NCI-H1105 (cell line): ENCODE results near the gene COX5A.
"Not testable (repeated sequence)": the region's sequence is repeated elsewhere in the genome, so short reads cannot be mapped to it uniquely, and the experiment has no call there.

Experiments
- DNase-seq: peaks from one replicate; lab custom pipeline; 2025; lab: John Stamatoyannopoulos, UW

The COX5A gene

DNA sequence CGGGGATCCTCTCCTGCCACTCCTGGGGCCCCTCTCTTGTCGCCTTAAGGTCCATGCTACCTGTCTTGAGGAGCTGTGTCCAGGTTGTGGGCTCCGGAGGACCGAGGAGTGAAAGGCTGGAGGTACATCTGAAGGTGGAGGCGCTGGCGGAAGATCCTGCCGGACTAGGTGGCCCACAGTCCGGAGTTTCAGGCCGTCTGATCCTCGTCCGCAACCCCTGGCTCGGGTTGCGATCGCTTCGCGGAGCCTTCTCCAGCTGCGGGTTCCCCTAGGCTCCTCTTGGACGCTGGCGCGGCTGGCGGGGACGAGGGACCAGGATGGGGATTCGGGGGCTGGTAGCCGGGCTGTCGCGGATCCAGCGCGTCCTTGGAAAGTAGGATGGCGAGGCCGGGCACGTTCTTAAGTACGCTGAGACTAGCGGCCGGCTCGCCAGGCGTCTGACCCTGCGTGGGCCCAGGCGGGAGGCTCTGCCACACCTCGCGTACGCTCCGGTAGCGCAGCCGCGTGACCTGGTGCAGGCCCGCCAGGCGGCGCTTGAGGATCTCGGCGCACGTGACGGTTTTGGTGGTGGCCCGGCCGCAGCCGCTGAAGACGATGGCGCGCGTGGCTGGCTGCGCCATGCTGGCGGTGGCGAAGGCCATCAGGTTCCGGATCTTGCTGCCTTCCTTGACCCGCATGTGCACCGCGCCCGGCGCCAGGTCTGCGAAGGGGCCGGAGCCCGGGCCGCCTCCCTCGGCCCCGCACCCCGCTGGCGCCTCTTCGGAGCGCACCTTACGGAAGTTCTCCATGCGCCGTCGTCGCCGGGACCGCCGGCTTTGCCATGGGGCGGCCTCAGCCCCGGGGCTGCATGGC, 18.1 kb upstream of the COX5A start:
- no peak for DNase-seq

DNA sequence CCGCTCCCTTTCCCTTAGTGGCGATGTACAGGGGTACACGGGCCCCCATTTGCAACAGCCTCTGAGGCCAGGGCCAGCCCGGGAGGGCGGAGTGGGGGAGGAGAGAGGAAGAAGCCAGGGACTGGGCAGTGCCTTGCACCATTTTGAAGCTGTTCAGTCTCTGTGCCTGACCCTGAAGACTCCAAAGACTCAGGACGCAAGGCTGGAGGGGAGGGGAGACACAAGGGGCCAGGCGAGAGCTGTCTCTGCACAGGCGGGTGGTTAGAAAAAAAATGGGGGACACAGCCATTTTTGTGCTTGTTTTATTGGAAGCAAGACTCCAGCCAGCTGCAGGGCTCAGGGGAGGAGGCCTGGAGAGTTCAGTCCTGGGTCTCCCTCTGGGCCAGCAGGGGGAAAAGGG, 17.1 kb upstream of the COX5A start:
- no peak for DNase-seq

DNA sequence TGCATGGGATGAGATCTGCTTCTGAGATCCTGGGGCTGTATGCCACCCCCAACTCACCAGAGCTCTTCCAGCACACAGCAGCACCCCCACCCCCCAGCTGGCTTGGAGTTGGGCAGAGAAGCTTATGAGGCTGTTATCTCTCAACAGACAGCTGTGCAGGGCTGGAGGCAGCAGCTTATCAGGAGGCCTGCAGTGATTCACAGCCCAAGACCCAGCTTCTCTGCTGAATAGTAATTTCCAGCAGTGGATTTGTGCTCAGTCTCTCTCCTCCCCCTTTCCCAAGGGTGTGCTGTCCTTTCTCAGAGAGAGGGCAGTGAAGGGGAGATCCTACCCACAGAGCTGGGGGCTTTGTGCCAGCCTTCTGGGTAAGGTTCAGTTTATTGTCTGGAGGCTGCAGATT, 16.6 kb upstream of the COX5A start:
- no peak for DNase-seq

DNA sequence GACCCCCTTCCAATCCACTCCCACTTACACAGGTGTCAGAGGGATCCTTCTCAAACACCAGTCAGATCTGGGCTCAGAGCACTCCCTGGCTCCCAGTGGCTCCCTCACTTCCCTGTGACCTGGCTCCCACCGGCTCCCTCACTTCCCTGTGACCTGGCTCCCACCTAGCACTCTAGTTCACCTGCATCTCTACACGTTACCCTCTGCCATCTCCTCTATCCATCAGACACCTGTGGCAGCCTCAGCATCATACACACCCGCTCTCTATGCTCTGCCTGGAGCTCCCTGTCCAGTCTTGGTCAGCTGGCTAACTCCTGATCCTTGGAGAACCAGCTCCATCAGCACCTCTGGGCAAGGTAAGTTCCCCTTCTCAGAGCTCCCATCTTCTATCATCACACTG, 13.1 kb upstream of the COX5A start:
- no peak for DNase-seq

DNA sequence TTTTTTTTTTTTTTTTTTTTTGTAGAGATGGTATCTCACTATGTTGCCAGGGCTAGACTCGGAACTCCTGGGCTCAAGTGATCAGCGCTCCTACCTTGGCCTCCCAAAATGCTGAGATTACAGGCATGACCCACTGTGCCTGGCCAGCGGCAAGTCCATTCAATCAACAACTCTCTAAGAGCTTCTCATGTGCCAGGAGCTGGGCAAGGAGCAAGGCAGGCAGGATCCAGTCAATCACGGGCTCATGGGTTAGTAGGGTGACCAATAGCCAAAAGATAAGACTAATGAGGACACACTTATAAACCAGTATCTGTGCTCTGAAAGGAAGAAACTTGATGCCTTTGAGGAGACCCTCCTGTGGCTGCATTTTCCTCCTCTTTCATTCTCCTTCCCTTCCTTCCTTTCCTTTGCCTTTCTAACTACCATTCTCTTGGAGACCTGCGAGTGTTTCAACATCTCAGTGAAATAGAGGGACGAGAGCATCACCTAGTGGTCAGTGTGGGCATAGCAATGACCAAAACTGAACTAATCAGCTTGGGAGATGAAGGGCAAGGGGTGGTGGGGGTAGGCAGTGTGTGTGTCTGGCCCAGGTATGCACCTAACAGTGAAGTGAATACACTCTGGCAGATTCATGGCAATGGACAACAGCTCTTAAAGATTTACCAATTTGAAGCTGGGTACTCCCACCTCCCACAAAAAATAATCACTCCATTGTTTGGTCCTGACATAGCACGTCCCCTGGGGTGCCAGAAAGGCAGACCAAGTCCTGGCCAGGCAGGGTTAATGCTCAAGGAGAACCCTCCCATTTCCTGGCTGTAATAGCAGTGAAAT, 12.4 kb upstream of the COX5A start:
- peak; percentile 20 for DNase-seq

DNA sequence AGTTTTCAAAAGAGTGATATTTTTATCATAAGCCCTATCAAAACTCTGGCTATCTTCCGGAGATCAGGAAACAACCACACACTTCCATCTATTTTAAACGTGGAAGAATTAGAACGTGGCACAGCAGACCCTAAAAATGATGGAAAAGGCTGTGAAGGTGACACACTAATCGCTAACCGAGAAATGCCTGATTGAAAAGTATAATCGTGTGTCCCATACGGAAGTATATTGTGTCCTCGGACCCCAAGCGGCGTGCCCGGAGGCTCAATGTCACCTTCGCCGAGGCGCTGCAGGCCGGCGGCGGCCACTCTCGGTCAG, 642 bp downstream of the COX5A start:
- no peak for DNase-seq

DNA sequence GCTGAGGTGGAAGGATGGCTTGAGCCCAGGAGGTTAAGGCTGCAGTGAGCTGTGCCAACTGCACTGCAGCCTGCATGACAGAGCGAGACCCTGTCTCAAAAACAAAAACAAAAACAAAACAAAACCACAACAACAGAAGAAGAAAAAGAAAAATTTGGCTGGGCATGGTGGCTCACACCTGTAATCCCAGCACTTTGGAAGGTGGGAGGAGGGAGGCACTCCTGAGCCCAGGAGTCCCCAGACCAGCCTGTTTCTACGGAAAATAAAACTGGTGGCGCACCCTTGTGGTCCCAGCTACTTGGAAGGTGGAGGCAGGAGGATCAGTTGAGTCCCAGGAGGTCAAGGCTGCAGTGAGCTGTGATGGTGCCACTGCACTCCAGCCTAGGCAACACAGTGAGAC, 2.7 kb downstream of the COX5A start:
- not testable (repeated sequence) for DNase-seq

DNA sequence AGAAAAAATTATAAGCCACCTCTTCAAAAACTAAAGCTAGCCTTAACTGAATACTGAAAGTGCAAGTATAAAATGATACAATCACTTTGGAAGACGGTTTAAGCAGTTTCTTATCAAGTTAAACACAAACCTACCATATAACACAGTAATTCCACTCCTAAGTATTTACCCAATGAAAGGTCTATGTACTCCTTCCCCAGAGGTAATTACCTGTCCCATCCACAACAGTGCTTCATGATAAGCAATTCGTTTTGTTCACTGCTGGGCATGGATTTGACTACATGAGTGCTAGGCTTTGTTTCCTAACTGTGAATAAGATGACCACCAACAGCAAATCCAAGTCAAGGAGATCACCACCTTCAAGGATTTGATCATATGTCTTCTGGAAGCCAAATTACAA, 4.3 kb downstream of the COX5A start:
- DNase-seq, result no peak

DNA sequence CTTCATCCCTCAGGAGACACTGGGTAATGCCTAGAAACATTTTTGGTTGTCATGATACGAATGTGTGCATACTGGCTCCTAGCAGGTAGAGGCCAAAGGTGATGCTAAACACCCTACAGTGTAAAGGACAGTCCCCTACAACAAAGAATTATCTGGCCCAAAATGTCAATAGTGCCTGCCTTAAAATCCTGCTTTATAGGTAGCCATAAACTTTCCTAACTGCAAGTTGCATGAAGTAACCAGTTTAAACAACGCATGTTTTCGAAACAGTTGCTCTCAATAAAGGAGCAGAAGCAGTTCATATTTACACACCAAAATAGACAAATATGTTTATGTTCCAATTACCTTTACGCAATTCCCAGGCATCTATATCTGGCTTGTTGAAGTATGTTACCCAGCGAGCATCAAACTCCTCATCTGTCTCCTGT, 9.1 kb downstream of the COX5A start:
- no peak for DNase-seq

DNA sequence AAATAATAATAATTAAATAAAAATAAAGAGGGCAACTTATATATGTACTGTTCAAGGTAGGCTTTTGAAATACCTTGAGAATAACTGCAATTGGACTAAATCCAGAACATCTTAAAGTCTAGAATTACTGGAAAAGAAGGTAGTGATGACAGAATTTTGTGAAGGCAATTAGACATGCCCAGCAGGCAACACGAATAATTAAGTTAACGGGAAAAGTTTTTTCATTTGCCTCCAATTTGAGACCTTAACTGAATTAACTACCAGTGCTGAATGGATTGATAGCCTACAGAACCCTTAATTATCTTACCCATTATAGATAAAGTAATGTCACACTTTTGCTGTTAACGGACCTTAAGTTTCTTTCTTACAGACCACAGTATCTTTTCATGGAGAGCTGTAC, 13.3 kb downstream of the COX5A start:
- DNase-seq, result no peak

DNA sequence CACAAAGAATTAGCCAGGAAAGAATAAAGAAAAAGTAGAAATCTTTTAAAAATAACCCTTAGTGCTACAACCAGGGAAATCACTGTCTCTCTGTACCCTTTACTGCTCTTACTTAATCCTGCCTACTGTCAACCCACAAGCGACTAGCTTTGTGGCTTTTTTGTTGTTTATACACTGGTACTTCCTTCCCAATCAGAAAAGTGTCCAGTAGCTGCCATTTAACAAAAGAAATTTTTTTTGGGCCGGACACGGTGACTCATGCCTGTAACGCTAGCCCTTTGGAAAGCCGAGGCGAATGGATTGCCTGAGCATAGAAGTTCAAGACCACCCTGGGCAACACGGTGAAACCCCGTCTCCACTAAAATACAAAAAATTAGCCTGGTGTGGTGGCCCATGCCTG, 17.4 kb downstream of the COX5A start:
- no peak for DNase-seq

DNA sequence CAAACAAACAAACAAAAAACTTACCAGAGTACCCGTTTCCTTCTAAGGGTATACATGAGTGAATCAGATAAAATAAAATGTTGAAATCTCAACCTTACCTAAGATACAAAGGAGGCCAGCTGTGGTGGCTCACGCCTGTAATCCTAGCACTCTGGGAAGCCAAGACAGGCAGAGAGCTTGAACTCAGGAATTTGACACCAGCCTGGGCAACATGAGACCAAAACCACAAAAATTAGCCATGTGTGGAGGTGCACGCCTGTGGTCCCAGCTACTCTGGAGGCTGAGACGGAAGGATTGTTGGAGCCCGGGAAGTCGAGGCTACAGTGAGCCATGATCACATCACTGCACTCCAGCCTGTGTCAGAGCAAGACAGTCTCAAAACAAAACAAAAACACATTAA, 20.2 kb downstream of the COX5A start:
- no peak for DNase-seq

DNA sequence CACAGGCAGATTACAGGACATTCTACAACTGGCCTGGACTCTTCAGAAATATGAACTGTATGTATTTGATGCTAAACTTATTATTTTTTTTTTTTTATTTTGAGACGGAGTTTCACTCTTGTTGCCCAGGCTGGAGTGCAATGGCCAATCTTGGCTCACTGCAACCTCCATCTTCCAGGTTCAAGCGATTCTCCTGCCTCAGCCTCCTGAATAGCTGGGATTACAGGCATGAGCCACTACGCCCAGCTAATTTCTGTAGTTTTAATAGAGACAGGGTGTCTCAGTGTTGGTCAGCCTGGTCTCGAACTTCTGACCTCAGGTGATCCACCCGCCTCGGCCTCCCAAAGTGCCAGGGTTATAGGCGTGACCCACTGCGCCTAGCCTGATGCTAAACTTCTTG, 24.1 kb downstream of the COX5A start:
- not testable (repeated sequence) for DNase-seq

DNA sequence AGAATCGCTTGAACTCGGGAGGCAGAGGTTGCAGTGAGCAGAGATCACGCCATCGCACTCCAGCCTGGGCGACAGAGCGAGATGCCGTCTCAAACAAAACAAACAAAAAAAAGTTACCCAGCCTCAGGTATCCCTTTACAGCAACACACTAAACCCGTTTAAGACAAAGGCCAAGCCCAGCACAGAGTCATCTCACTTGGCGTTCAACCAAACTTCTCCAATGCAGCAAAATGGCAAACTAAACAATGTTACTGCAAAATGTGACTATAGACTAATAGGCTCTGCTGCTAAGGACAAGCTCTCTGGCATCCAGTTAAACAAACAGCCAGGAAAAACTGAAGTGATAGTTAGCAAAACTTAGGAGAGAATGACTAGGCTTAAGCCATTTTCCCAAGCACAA, 24.8 kb downstream of the COX5A start:
- DNase-seq, result no peak

DNA sequence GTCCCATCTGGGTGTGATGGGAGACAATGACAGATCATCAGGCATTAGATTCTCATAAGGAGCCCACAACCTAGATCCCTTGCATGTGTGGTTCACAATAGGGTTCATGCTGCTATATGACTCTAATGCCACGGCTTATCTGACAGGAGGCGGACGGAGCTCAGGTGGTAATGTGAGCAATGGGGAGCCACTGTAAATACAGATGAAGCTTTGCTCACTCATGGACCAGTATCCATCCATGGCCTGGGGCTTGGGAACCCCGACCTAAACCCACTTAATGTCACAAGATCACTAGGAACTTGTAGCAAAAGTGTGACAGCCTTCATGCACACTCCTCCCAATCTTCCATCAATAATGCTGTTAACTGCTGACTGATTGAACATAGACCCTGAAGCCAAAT, 29.2 kb downstream of the COX5A start:
- no peak for DNase-seq

DNA sequence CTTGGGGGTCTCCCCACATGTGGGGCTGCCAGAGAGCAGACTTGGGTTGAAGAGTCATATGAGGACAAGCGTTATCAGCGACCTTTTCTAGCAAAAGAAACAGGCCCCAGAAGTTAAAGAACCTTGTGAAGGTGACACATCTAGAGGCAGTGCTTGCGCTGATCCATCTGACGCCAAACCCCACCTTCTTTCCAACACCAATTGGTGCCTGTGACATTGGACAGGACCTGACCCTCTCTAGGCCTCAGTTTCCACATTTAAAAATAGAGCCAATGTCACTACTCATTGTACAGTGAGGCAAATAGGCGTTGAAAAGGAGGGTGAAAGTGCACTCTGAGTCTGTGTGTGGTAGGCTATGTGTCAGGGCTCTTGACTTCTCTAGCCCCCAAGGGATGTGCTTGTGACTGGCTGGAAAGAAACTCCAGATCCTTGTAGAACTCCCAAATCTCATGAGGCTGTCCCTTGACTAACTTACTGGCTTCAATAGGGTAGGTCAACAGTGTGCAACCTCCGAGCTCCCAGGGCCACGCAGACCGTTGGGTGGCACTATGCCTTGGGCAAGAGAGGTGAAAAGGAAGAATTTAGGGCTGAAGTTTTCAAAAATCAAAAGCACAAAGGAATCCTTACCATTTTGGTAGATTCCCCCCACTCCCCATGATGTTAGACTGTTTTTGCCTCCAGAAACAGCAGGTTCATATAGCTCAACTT, 30.6 kb downstream of the COX5A start:
- no peak for DNase-seq

DNA sequence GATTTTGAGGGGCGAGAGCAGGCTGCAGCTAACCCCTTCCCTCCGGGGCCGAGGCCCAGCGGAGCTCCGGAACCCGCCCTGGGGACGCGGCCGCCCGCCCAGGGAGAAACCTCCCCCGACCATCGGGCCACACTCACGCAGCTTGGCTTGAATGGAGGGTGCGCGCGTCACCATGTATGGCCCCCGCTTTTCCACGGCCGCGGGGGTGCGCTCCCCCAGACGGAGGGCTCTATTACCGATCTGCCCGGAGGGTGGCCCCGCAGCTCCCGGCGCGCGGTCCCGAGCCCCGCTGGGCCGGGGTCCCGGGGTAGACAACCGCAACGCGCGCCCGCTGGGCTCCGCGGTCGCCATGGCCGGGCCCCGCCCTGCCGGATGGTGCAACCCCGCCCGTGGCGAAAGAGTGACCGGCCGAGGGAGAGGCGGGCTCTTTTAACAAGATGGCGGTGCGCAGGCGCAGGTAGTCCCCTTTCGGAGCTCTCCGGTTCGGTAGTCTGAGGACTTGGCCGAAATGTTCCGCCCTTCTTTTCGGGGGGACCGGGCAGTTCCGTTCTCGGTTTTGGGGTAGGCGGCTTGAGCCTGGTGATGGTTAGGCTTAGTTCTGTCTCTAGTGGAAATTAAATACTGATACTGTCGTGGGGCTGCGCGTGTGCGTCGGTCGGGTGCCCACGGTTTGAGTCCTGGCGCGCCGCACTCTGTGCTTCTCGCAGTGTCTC, 31.3 kb downstream of the COX5A start, which contains the start of gene FAM219B:
Gene FAM219B (minus strand): TSS at position 402 of the 713 bp plus-strand sequence. CDS start 51 bp downstream, at position 351.
- DNase-seq, result peak; percentile 54

DNA sequence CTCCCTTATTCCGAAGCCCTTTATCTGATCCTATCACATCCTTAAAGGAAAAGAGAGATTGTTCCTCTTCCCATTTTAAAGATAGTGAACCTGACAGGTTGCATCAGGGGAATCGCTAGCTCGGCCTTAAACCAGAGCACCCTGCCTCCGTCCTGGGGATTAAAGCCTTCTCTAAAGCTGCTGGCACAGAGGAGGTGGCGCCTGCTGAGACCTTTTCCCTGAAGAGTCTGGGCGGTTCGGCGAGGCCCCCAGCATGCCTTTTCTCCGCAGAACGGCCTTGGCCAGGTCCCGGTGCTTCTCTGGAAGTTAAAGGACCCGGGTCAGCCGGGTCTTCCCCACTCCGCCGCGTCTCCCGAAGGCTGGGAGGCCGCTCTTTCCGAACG, 31.8 kb downstream of the COX5A start:
- DNase-seq, result no peak

DNA sequence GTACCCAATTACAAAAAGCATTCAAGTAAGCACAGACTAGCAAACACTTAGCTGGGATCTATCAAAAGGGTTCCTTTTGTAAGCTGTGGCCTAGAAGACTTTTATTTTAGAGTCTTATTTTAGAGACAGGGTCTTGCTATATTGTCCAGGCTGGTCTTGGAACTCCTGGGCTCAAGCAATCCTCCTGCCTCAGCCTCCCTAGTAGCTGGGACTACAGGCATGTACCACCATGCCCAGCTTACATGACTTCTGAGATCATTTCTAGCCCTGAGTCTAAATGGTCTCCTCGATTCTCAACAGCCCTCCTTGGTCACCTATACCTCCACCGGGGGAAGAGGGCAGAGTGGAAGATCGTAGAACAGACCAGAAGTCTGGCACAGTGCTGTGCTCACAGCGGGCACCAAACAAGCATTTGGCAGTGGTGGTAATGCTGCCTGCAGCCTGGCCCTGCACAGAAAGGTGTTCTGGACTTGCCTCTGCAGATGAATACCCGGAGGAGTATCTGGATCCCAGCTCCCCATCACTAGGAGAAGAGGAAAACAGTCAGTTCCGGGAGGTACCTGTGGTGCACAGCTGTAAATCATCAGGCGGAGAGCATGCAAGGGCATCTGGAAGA, 33.6 kb downstream of the COX5A start:
- DNase-seq, result no peak

DNA sequence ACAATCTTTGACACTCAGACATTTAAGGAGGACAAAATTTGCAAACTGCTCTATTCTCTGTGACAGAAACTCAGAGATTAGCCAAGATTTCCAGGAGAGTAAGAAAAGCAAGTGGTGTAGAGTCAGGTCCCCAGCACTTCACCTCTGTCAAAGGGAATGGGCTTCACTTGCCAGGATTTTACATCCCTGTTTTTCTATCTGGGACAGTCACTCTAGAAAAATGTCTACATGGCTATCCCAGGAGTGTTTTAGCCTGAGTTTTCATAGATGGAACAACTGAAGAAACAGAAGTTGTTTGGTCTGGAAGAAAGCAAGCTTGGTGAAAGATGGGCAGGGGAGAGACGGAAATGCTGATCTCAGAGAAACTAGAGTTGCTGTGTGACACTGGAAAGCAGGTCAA, 34.2 kb downstream of the COX5A start:
- no peak for DNase-seq

DNA sequence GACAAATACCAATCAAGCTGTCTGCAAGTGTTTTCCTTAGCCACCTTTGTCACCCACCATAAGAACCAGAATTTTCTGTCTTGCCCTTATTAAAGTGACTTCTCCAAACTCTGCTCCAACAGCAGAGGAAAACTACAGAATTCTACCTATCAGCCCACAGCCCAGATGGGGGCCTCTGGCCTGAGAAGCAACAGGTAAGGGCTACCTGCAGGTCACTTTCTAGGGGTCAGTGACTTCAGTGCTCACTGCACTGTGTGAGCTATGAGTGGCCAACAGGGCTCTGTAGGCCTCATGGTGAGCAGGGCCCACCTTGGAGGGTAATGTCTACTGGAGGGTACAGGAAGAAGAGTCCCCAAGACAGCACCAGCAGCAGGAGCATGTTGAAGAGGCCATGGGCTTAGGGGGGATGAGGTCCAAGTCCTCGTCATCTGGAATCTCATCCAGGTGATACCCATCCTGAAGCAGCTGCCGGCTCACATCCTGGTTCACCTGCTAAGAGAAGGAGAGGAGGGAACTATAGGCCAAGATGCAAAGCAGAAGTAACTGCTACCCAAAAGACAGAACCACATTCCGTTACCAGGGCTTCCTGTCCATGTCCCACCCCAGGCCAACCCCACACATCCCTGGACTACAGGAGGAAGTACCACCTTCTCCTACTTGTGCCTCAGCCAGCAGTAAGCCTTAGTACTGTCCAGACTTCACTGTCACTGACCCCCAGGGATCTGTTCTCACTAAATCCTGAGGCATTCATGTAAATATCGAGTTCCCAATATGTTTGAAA, 35.4 kb downstream of the COX5A start:
- DNase-seq, result no peak
